ENCODE measurements around the gene FREM2.

The FREM2 gene

GRCh38 chr13:38898481-38898880 is 211.6 kb downstream of the FREM2 start:
- no peak for DNase-seq (ENCODE audit: low read depth in 2 of 2)

DNA sequence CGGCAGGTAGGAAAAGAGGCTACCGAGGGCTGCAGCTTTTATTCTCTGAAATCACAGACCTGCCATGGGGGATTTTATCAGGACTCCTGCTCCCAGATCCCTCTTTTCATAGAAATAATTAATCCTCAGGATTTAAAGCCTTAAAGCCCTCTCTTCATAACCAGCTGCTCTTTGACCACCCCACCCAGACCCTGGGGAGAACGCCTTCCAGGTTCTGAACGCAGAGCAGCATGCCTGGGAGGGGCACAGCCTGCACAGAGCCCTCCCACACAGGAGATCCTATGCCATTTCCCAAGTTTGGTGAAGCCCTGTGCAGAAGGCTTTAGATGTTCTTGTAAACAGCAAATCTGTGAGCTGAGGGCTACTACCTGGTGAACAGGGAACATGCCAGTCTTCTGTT is 212.7 kb downstream of the FREM2 start:
- DNase-seq (ENCODE audit: low read depth in 2 of 2): no peak

- no peak for DNase-seq (ENCODE audit: low read depth in 2 of 2)
Measured at GRCh38 chr13:38900188-38900587, 213.3 kb downstream of the FREM2 start.

GRCh38 chr13:38902551-38902950 is 215.7 kb downstream of the FREM2 start:
- no peak for DNase-seq (ENCODE audit: low read depth in 2 of 2)

- DNase-seq (ENCODE audit: low read depth in 2 of 2): no peak
Measured at GRCh38 chr13:38905081-38905480, 218.2 kb downstream of the FREM2 start.

- no peak for DNase-seq (ENCODE audit: low read depth in 2 of 2)
Measured at GRCh38 chr13:38905861-38906260, 219.0 kb downstream of the FREM2 start.

GRCh38 chr13:38908574-38908973 is 221.7 kb downstream of the FREM2 start:
- no peak for DNase-seq (ENCODE audit: low read depth in 2 of 2)

DNA sequence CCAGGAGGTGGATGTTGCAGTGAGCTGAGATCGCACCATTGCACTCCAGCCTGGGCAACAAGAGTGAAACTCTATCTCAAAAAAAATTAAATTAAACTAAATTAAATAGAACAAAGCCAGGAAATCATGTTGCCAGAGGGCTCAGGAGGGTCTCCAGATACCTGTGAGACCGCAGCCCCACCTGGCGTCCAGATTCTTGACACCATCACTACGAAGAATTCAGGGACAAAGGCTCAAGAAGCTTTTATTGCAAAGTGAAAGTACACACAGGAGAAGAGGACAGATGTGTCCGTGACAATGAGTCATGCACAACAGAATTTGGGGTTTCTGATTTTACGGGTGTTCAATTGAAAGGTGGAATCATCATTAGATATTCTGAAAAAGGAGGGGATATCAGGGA is 227.2 kb downstream of the FREM2 start:
- no peak for DNase-seq (ENCODE audit: low read depth in 2 of 2)

- DNase-seq (ENCODE audit: low read depth in 2 of 2): no peak
Measured at GRCh38 chr13:38921081-38921480, 234.2 kb downstream of the FREM2 start.

GRCh38 chr13:38922170-38922569 is 235.3 kb downstream of the FREM2 start:
- DNase-seq (ENCODE audit: low read depth in 2 of 2): no peak

DNA sequence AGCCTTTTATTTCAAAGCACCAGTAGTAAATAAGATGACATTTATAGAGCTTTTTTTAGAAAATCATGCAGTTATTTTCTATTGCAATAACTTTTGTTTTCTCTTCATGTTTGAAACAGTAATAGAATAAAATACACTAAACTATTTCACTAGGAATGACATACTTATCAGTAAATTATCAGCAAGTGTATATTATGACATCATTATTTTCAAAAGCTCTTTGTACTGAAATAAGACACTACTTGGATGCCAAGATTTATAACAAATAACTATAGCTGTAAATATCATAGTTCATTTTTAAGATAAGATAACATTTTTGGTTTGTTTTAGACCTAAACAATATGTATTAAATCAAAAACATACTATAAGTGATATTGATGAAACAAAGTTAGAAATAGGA is 246.9 kb downstream of the FREM2 start:
- DNase-seq (ENCODE audit: low read depth in 2 of 2): no peak

Data from stimulated activated CD4-positive, alpha-beta T cell treated with anti-CD3 and anti-CD28 coated beads, Interleukin-1b, Interleukin-23, amount 100 ng/mL, for 4 hours (primary cell).